Measurements from ENCODE around the gene TGM1.

TGM1 gene

GRCh38 chr14:24304019-24304387, 41.0 kb upstream of the TGM1 start:
- Histone ChIP-seq H3K4me1 (ENCODE audit: control insufficient read depth, insufficient read depth, low read length, unreplicated experiment) (peaks cover 12% of the 10 kb centered on the region), H3K4me3 (ENCODE audit: low read depth, low read length) (no peak overlapping the region), H3K27ac (ENCODE audit: low read depth, low read length) (no peak overlapping the region), H3K27me3 (ENCODE audit: insufficient read depth, low read length) (no peaks in the 10 kb centered on the region), H3K36me3 (ENCODE audit: insufficient read depth, low read length) (peaks cover 17% of the 10 kb centered on the region), H2AFZ (ENCODE audit: low read length, unreplicated experiment) (no peak overlapping the region), H3K79me2 (ENCODE audit: control insufficient read depth, insufficient read depth, low read length, unreplicated experiment) (peaks cover 20% of the 10 kb centered on the region)

- Histone ChIP-seq H3K36me3 (ENCODE audit: insufficient read depth, low read length) (peaks cover 10% of the 10 kb centered on the region; the same call in 1 of the 2 replicates), H3K27ac (ENCODE audit: low read depth, low read length) (no peak overlapping the region), H3K79me2 (ENCODE audit: control insufficient read depth, insufficient read depth, low read length, unreplicated experiment) (peaks cover 20% of the 10 kb centered on the region), H3K4me3 (ENCODE audit: low read depth, low read length) (peak overlapping the region; percentile 92), H3K4me1 (ENCODE audit: control insufficient read depth, insufficient read depth, low read length, unreplicated experiment) (peaks cover 25% of the 10 kb centered on the region), H2AFZ (ENCODE audit: low read length, unreplicated experiment) (no peak overlapping the region), H3K27me3 (ENCODE audit: insufficient read depth, low read length) (no peaks in the 10 kb centered on the region)
These were observed 37.5 kb upstream of the TGM1 start for GRCh38 chr14:24300326-24300980.

GRCh38 chr14:24299255-24300191, 36.5 kb upstream of the TGM1 start, which contains the start of the genes DHRS1 and NOP9:
Gene DHRS1 (minus strand): TSS chr14:24299780. CDS start chr14:24299106, 674 bp downstream.
Gene NOP9 (plus strand): TSS chr14:24299850. CDS start chr14:24299955, 105 bp downstream.
- Histone ChIP-seq H3K36me3 (ENCODE audit: insufficient read depth, low read length) (peaks cover 10% of the 10 kb centered on the region; the same call in 1 of the 2 replicates), H3K27ac (ENCODE audit: low read depth, low read length) (peak within 1 kb of the TSS; percentile 29; the same call in 1 of the 2 replicates), H2AFZ (ENCODE audit: low read length, unreplicated experiment) (peak within 1 kb of the TSS; percentile 91), H3K79me2 (ENCODE audit: control insufficient read depth, insufficient read depth, low read length, unreplicated experiment) (peaks cover 20% of the 10 kb centered on the region), H3K27me3 (ENCODE audit: insufficient read depth, low read length) (no peaks in the 10 kb centered on the region), H3K4me3 (ENCODE audit: low read depth, low read length) (peak within 1 kb of the TSS; percentile 92), H3K4me1 (ENCODE audit: control insufficient read depth, insufficient read depth, low read length, unreplicated experiment) (peaks cover 25% of the 10 kb centered on the region)

GRCh38 chr14:24298892-24299254, 35.9 kb upstream of the TGM1 start:
- Histone ChIP-seq H3K4me3 (ENCODE audit: low read depth, low read length) (peak overlapping the region; percentile 92), H3K4me1 (ENCODE audit: control insufficient read depth, insufficient read depth, low read length, unreplicated experiment) (peaks cover 25% of the 10 kb centered on the region), H2AFZ (ENCODE audit: low read length, unreplicated experiment) (peak overlapping the region; percentile 91), H3K27me3 (ENCODE audit: insufficient read depth, low read length) (no peaks in the 10 kb centered on the region), H3K79me2 (ENCODE audit: control insufficient read depth, insufficient read depth, low read length, unreplicated experiment) (peaks cover 20% of the 10 kb centered on the region), H3K36me3 (ENCODE audit: insufficient read depth, low read length) (0 out of 2 replicates have a peak, but pooled peaks cover 5% of the 10 kb centered on the region), H3K27ac (ENCODE audit: low read depth, low read length) (peak overlapping the region; percentile 9; the same call in 1 of the 2 replicates)

- Histone ChIP-seq H3K27me3 (ENCODE audit: insufficient read depth, low read length) (no peaks in the 10 kb centered on the region), H2AFZ (ENCODE audit: low read length, unreplicated experiment) (no peak overlapping the region), H3K36me3 (ENCODE audit: insufficient read depth, low read length) (0 out of 2 replicates have a peak, but pooled peaks cover 5% of the 10 kb centered on the region), H3K4me1 (ENCODE audit: control insufficient read depth, insufficient read depth, low read length, unreplicated experiment) (peaks cover 25% of the 10 kb centered on the region), H3K4me3 (ENCODE audit: low read depth, low read length) (no peak overlapping the region), H3K27ac (ENCODE audit: low read depth, low read length) (no peak overlapping the region), H3K79me2 (ENCODE audit: control insufficient read depth, insufficient read depth, low read length, unreplicated experiment) (peaks cover 20% of the 10 kb centered on the region)
These were observed 34.4 kb upstream of the TGM1 start for GRCh38 chr14:24297190-24297964.

- H3K4me3 ChIP-seq (ENCODE audit: low read depth, low read length): no peak overlapping the region
- peaks cover 19% of the 10 kb centered on the region for H3K79me2 ChIP-seq (ENCODE audit: control insufficient read depth, insufficient read depth, low read length, unreplicated experiment)
- peak overlapping the region; percentile 32 for H3K27ac ChIP-seq (ENCODE audit: low read depth, low read length)
- no peaks in the 10 kb centered on the region for H3K36me3 ChIP-seq (ENCODE audit: insufficient read depth, low read length)
- H3K4me1 ChIP-seq (ENCODE audit: control insufficient read depth, insufficient read depth, low read length, unreplicated experiment): peaks cover 25% of the 10 kb centered on the region
- no peak overlapping the region for H2AFZ ChIP-seq (ENCODE audit: low read length, unreplicated experiment)
- H3K27me3 ChIP-seq (ENCODE audit: insufficient read depth, low read length): no peaks in the 10 kb centered on the region
These were observed 33.6 kb upstream of the TGM1 start for GRCh38 chr14:24296341-24297157.

- Histone ChIP-seq H3K27ac (ENCODE audit: low read depth, low read length) (no peak overlapping the region), H3K36me3 (ENCODE audit: insufficient read depth, low read length) (no peaks in the 10 kb centered on the region), H3K79me2 (ENCODE audit: control insufficient read depth, insufficient read depth, low read length, unreplicated experiment) (no peaks in the 10 kb centered on the region), H3K27me3 (ENCODE audit: insufficient read depth, low read length) (no peaks in the 10 kb centered on the region), H3K4me3 (ENCODE audit: low read depth, low read length) (no peak overlapping the region), H2AFZ (ENCODE audit: low read length, unreplicated experiment) (no peak overlapping the region), H3K4me1 (ENCODE audit: control insufficient read depth, insufficient read depth, low read length, unreplicated experiment) (peaks cover 14% of the 10 kb centered on the region)
These were observed 30.5 kb upstream of the TGM1 start for GRCh38 chr14:24293525-24293924.

GRCh38 chr14:24292118-24292807, 29.3 kb upstream of the TGM1 start:
- H2AFZ ChIP-seq (ENCODE audit: low read length, unreplicated experiment): no peak overlapping the region
- no peak overlapping the region for H3K4me3 ChIP-seq (ENCODE audit: low read depth, low read length)
- peaks cover 12% of the 10 kb centered on the region for H3K4me1 ChIP-seq (ENCODE audit: control insufficient read depth, insufficient read depth, low read length, unreplicated experiment)
- no peak overlapping the region for H3K27ac ChIP-seq (ENCODE audit: low read depth, low read length)
- no peaks in the 10 kb centered on the region for H3K79me2 ChIP-seq (ENCODE audit: control insufficient read depth, insufficient read depth, low read length, unreplicated experiment)
- H3K36me3 ChIP-seq (ENCODE audit: insufficient read depth, low read length): no peaks in the 10 kb centered on the region
- H3K27me3 ChIP-seq (ENCODE audit: insufficient read depth, low read length): no peaks in the 10 kb centered on the region

- no peaks in the 10 kb centered on the region for H3K27me3 ChIP-seq (ENCODE audit: insufficient read depth, low read length)
- H2AFZ ChIP-seq (ENCODE audit: low read length, unreplicated experiment): no peak overlapping the region
- H3K79me2 ChIP-seq (ENCODE audit: control insufficient read depth, insufficient read depth, low read length, unreplicated experiment): no peaks in the 10 kb centered on the region
These were observed 28.6 kb upstream of the TGM1 start for GRCh38 chr14:24291446-24292117.

More at GRCh38 chr14:24291446-24292117, 28.6 kb upstream of the TGM1 start:
- H3K4me3 ChIP-seq (ENCODE audit: low read depth, low read length): no peak overlapping the region
- H3K27ac ChIP-seq (ENCODE audit: low read depth, low read length): no peak overlapping the region
- no peaks in the 10 kb centered on the region for H3K36me3 ChIP-seq (ENCODE audit: insufficient read depth, low read length)
- H3K4me1 ChIP-seq (ENCODE audit: control insufficient read depth, insufficient read depth, low read length, unreplicated experiment): peaks cover 5% of the 10 kb centered on the region

Data from ACC112 (cell line).